ENCODE measurements around the gene CYB561D2. TPM values are rescaled to one million over a fixed set of nuclear protein-coding genes. Genes with fewer than 3 reads are reported as not detected.
A peak's percentile ranks its signal among the peaks of the same experiment; 100 is the strongest.

Gene CYB561D2
- total and polyA plus RNA-seq, 10 of the 15 experiments (the other 5 are each of a cell fraction or from before 2014, with no cell fraction given): 7.6 to 39.2 (median 18.8) TPM

DNA sequence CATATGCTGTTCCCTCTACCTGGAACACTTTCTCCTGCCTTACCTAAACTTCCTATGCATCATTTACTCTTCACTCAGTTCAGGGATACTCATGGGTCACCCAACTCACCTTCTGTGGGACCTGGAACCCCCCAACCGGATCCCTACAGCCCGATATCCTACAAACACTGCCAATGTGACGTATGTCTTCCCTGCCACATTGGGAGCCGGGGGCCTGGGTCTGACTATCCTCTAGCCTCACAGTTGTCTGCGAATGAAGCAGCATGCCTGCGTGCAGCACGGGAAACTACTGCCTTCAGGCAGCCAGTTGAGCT is 492 bp upstream of the CYB561D2 start:
- TF ChIP-seq, protein P1, sequence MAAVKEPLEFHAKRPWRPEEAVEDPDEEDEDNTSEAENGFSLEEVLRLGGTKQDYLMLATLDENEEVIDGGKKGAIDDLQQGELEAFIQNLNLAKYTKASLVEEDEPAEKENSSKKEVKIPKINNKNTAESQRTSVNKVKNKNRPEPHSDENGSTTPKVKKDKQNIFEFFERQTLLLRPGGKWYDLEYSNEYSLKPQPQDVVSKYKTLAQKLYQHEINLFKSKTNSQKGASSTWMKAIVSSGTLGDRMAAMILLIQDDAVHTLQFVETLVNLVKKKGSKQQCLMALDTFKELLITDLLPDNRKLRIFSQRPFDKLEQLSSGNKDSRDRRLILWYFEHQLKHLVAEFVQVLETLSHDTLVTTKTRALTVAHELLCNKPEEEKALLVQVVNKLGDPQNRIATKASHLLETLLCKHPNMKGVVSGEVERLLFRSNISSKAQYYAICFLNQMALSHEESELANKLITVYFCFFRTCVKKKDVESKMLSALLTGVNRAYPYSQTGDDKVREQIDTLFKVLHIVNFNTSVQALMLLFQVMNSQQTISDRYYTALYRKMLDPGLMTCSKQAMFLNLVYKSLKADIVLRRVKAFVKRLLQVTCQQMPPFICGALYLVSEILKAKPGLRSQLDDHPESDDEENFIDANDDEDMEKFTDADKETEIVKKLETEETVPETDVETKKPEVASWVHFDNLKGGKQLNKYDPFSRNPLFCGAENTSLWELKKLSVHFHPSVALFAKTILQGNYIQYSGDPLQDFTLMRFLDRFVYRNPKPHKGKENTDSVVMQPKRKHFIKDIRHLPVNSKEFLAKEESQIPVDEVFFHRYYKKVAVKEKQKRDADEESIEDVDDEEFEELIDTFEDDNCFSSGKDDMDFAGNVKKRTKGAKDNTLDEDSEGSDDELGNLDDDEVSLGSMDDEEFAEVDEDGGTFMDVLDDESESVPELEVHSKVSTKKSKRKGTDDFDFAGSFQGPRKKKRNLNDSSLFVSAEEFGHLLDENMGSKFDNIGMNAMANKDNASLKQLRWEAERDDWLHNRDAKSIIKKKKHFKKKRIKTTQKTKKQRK (IDR thresholded peaks at IDR 0.05; ENCODE audit: low read depth, low read length): no peak
- no peak for TF ChIP-seq SUPT20H (IDR thresholded peaks at IDR 0.05; ENCODE audit: borderline replicate concordance, control insufficient read depth, low read depth, low read length)
- no peak for TF ChIP-seq NFYB (IDR thresholded peaks at IDR 0.05; ENCODE audit: insufficient read depth, low read depth, low read length)
- TF ChIP-seq PAX8 (IDR thresholded peaks at IDR 0.05): no peak
- 1% methylated on average over 7 of the region's 7 CpGs for whole genome bisulfite sequencing (ENCODE audit: insufficient coverage, insufficient replicate concordance, low lambda C conversion rate, missing lambda C conversion rate)
- Histone ChIP-seq H3K9me3 (replicated peaks; ENCODE audit: control insufficient read depth, insufficient read depth, low read length) (no peaks in the 10 kb centered on the region), H3K4me2 (ENCODE audit: control insufficient read depth, insufficient read depth) (peak overlapping the region; percentile 99), H3K9ac (ENCODE audit: control insufficient read depth, insufficient read depth, low read length) (peak overlapping the region; percentile 73), H4K20me1 (ENCODE audit: control insufficient read depth, insufficient read depth) (no peaks in the 10 kb centered on the region), H3K27me3 (replicated peaks in 1 of 2; ENCODE audit: control insufficient read depth in 2 of 2, insufficient read depth in 2 of 2, low read length in 1 of 2) (no peaks in the 10 kb centered on the region), H3K27ac (ENCODE audit: control insufficient read depth, insufficient read depth) (peak overlapping the region; percentile 86), H2AFZ (ENCODE audit: control insufficient read depth, low read depth, low read length) (peak overlapping the region; percentile 99), H3K4me3 (peak overlapping the region; percentile 83), H3K79me2 (ENCODE audit: control insufficient read depth, insufficient read depth, low read length) (peaks cover 20% of the 10 kb centered on the region), H3K4me1 (ENCODE audit: control insufficient read depth, insufficient read depth, low read length) (peaks cover 26% of the 10 kb centered on the region), H3K36me3 (ENCODE audit: control insufficient read depth in 2 of 2, insufficient read depth in 2 of 2, low read length in 1 of 2) (peaks cover 8 to 13% of the 10 kb centered on the region in 2 experiments; a peak in 2 of 4 replicates)
- ATAC-seq (no peak), FAIRE-seq (no peak), DNase-seq (ENCODE audit: low read depth, low spot score) (no peak)
- CTCF ChIA-PET: interaction anchor here (0.8 to 5.4 kb wide), 9 partner anchors 12 to 1039 kb away, joined by 3 to 65 read pairs (median 3); partner anchors contain the start of genes CISH and RASSF1
- in situ Hi-C loops (cut with MboI) (loop anchor here (10.0 kb wide), 1 partner anchor 1035 kb away; the partner anchor contains the start of gene MANF), intact Hi-C loops (cut with micrococcal nuclease; ENCODE audit: unreplicated experiment) (no loop called here)
- BruUV-seq (replicated peaks): TSS peak; percentile 79
- SMC1A ChIA-PET (ENCODE audit: uncharacterized antibody, unreplicated experiment): interaction anchor here (0.8 to 1.8 kb wide), 3 partner anchors 9 to 52 kb away, joined by 3 to 8 read pairs (median 4); partner anchors contain the start of gene TMEM115
- RAD21 ChIA-PET (ENCODE audit: unreplicated experiment): interaction anchor here (0.8 to 2.8 kb wide), 7 partner anchors 9 to 266 kb away, joined by 3 to 16 read pairs (median 5); partner anchors contain the start of genes CISH, HYAL3, MAPKAPK3 and NAA80
- POLR2A ChIA-PET: interaction anchor here (0.7 to 4.3 kb wide), 11 partner anchors 10 to 219 kb away, joined by 3 to 84 read pairs (median 5); partner anchors contain the start of genes C3orf18, HEMK1, HYAL3 and IFRD2

Measured in GM12878 (cell line).